Endothelial cell of umbilical vein (primary cell): ENCODE data around the gene CLCN6. TPM values are rescaled to one million over a fixed set of nuclear protein-coding genes. Genes with fewer than 3 reads are reported as not detected.

Experiments used
- BruUV-seq: library from RNA; stranded (reverse); fragments of 400-500 nt; replicated peaks from 2 replicates; lab custom pipeline; 2021; lab: Mats Ljungman, UMichigan
- CTCF ChIA-PET: fragments of 300-600, 350-600 bp; sonication (Branson Sonifier 250); formaldehyde crosslinking; loops from one replicate; lab custom pipeline; 2021; ENCODE audit warnings: antibody characterized with exemption, inconsistent platforms; lab: Charles Lee
- POLR2A ChIA-PET: fragments of 300-600, 350-600 bp; sonication (Branson Sonifier 250); formaldehyde crosslinking; loops from one replicate; lab custom pipeline; 2021; ENCODE audit warnings: antibody characterized with exemption, inconsistent platforms; lab: Charles Lee
- DNase-seq: peaks from one replicate; pipeline ENCODE4 v3.0.0-alpha.2; 2011; ENCODE audit warnings: low read depth, low spot score
- FAIRE-seq: peaks from 2 replicates; lab custom pipeline; 2011; peaks lifted over from hg19 to GRCh38; lab: Jason Lieb, UNC
- H2AFZ ChIP-seq: 2 replicates; pipeline ENCODE4 v1.6.0; 2012; ENCODE audit warnings: low read depth, low read length, control low read depth, inconsistent platforms
- H3K27ac ChIP-seq: 2 replicates; pipeline ENCODE4 v1.5.1; 2011; ENCODE audit warnings: low read depth, mild to moderate bottlenecking, control low read depth, low read length, moderate library complexity; ENCODE audit not compliant: insufficient read depth
- H3K27me3 ChIP-seq, 2 experiments: 2 replicates each; pipeline versions ENCODE4 v1.6.0 to v1.6.1; 2011; ENCODE audit warnings: low read length in 2 of 2, mixed read lengths in 1 of 2; ENCODE audit not compliant: control insufficient read depth in 2 of 2, insufficient read depth in 2 of 2
- H3K36me3 ChIP-seq, 2 experiments: 2 replicates in 1 of 2; 3 replicates in 1 of 2; pipeline ENCODE4 v1.5.1; 2011; ENCODE audit warnings: low read length in 2 of 2, mild to moderate bottlenecking in 1 of 2, moderate library complexity in 1 of 2; ENCODE audit not compliant: control insufficient read depth in 2 of 2, insufficient read depth in 2 of 2; ENCODE audit errors: extremely low read depth in 1 of 2
- H3K4me1 ChIP-seq: 3 replicates; pipeline ENCODE4 v1.5.1; 2011; ENCODE audit warnings: mild to moderate bottlenecking, low read length; ENCODE audit not compliant: control insufficient read depth, insufficient read depth; ENCODE audit errors: extremely low read depth
- H3K4me2 ChIP-seq: 2 replicates; pipeline ENCODE4 v1.6.1; 2011; ENCODE audit warnings: low read length, control low read depth, mixed read lengths; ENCODE audit not compliant: insufficient read depth
- H3K4me3 ChIP-seq, 3 experiments: fragments of 200-600 bp in 1 of 3; sonication (generic), shearing (Covaris generic) in 1 of 3; replicated peaks in 1 of 3; 2 replicates each; pipeline ENCODE4 v1.5.1; 2011 to 2016; ENCODE audit warnings: control low read depth in 3 of 3, low read length in 3 of 3, mild to moderate bottlenecking in 2 of 3, inconsistent platforms in 1 of 3, low read depth in 1 of 3, moderate library complexity in 1 of 3; ENCODE audit not compliant: insufficient read depth in 1 of 3
- H3K79me2 ChIP-seq: 2 replicates; pipeline ENCODE4 v1.6.0; 2012; ENCODE audit warnings: low read length, inconsistent platforms; ENCODE audit not compliant: control insufficient read depth, insufficient read depth
- H3K9ac ChIP-seq: replicated peaks from 2 replicates; pipeline ENCODE3; 2011; ENCODE audit warnings: low read length, control low read depth; ENCODE audit not compliant: insufficient read depth; ENCODE audit errors: extremely low read depth
- H3K9me1 ChIP-seq: replicated peaks from 3 replicates; pipeline ENCODE4 v1.6.0; 2011; ENCODE audit warnings: mild to moderate bottlenecking, low read length; ENCODE audit not compliant: control insufficient read depth, insufficient read depth; ENCODE audit errors: extremely low read depth
- H3K9me3 ChIP-seq: replicated peaks from 2 replicates; pipeline ENCODE4 v1.5.1; 2012; ENCODE audit warnings: low read length, inconsistent platforms; ENCODE audit not compliant: control insufficient read depth, insufficient read depth
- H4K20me1 ChIP-seq: replicated peaks from 2 replicates; pipeline ENCODE3; 2011; ENCODE audit warnings: mild to moderate bottlenecking, low read length; ENCODE audit not compliant: control insufficient read depth, insufficient read depth; ENCODE audit errors: extremely low read depth
- EZH2 ChIP-seq: IDR thresholded peaks from 2 replicates; pipeline ENCODE4 v1.6.1; 2012; ENCODE audit warnings: borderline replicate concordance, low read depth, mild to moderate bottlenecking, moderate library complexity, low read length, inconsistent platforms; ENCODE audit not compliant: severe bottlenecking
- FOS ChIP-seq: IDR thresholded peaks from 2 replicates; pipeline ENCODE4 v1.6.1; 2011; ENCODE audit warnings: mild to moderate bottlenecking, low read length, moderate library complexity, borderline replicate concordance; ENCODE audit not compliant: insufficient read depth
- GATA2 ChIP-seq: IDR thresholded peaks from 2 replicates; pipeline ENCODE4 v1.7.0; 2011; ENCODE audit warnings: low read depth, mild to moderate bottlenecking, moderate library complexity, mixed read lengths, low read length; ENCODE audit not compliant: insufficient read length, insufficient read depth
- JUN ChIP-seq: IDR thresholded peaks from 2 replicates; pipeline ENCODE4 v1.6.1; 2011; ENCODE audit warnings: borderline replicate concordance, low read depth; ENCODE audit not compliant: insufficient read length, insufficient read depth
- MYC ChIP-seq: IDR thresholded peaks from one replicate; pipeline ENCODE4 v1.6.1; 2011; ENCODE audit warnings: mild to moderate bottlenecking, low read depth, low read length
- POLR2A ChIP-seq: IDR thresholded peaks from 2 replicates; pipeline ENCODE4 v1.6.1; 2012; ENCODE audit warnings: low read depth, mild to moderate bottlenecking, control low read depth, low read length
- POLR2AphosphoS5 ChIP-seq: IDR thresholded peaks from 2 replicates; pipeline ENCODE4 v1.6.1; 2012; ENCODE audit warnings: low read depth, mild to moderate bottlenecking, control low read depth, low read length, moderate library complexity; ENCODE audit not compliant: insufficient read depth
- dilution Hi-C: fragments of 300-500 bp; cut with MboI; formaldehyde crosslinking; loops from one replicate; pipeline ENCODE4 v1.15.0; 2019; ENCODE audit warnings: low sequenced_read_pairs; ENCODE audit not compliant: extremely low pct_ligation_motif_present
- intact Hi-C: fragments of 100-400 bp; cut with micrococcal nuclease; formaldehyde crosslinking; loops from one replicate; pipeline ENCODE4 v1.10.0; 2022
- polyA plus RNA-seq, 4 experiments: library from polyadenylated mRNA; depleted of rRNA in 3 of 4; stranded (reverse) in 3 of 4; unstranded in 1 of 4; fragments of >200 nt; gene quantifications; 2 replicates each; pipeline versions ENCODE4 v1.2.1 to v1.2.3, GENCODE V29; 2011 to 2012; ENCODE audit warnings: missing spikeins in 1 of 4
- total RNA-seq: library from RNA; stranded (reverse); gene quantifications from 2 replicates; pipeline ENCODE4 v1.2.3, GENCODE V29; 2021
- TF ChIP-seq, protein P1 (sequence below): IDR thresholded peaks from 2 replicates; pipeline ENCODE4 v1.6.1; 2011; ENCODE audit not compliant: insufficient read depth, insufficient read length
- TF ChIP-seq, protein P2 (sequence below), 2 donors: IDR thresholded peaks; 1 replicate in 1 of 2; 2 replicates in 1 of 2; pipeline ENCODE4 v1.5.1; 2011; ENCODE audit warnings: low read length in 2 of 2, mild to moderate bottlenecking in 2 of 2, moderate library complexity in 2 of 2, control low read depth in 1 of 2, inconsistent platforms in 1 of 2, low read depth in 1 of 2; ENCODE audit not compliant: insufficient read depth in 1 of 2; ENCODE audit errors: extremely low read depth in 1 of 2

CLCN6 gene
- total and polyA plus RNA-seq, 2 donors (not counting 3 experiments of a cell fraction or from before 2014, with no cell fraction given) = 20.4 to 41.2 TPM

DNA sequence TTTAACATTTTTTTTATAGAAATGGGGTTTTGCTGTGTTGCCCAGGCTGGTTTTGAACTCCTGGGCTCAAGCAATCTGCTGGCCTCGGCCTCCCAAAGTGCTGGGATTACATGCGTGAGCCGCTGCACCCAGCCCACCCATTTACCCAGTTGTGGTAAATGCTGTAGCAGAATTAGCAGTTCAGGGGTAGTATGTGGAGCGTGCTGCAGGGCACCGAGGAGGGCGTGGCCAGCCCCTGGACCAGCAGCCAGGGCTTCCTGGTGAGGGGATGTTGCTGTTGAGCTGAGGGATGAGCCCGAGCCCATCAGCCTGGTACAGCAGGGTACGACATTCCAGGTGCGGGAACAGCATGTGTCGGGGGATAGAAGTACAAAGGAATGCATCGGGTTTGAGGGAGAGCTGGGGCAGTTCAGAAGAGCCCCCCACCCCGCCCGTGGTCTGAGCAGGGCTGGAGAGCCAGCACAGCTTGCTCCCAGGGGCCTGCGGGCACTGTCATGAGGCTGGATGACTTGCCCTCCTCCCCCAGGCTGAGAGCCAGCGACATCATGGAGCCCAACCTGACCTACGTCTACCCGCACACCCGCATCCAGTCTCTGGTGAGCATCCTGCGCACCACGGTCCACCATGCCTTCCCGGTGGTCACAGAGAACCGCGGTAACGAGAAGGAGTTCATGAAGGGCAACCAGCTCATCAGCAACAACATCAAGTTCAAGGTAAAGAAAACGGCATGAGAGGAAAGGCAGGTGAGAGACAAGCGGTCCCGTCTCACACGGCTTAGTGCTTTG, 29.6 kb downstream of the CLCN6 start:
- Histone ChIP-seq H3K9me3 (no peaks in the 10 kb centered on the region), H3K27ac (no peak overlapping the region), H4K20me1 (no peaks in the 10 kb centered on the region), H3K27me3 (no peaks in the 10 kb centered on the region), H3K36me3 (peaks cover 14 to 64% of the 10 kb centered on the region in 2 experiments), H2AFZ (no peak overlapping the region), H3K4me2 (no peak overlapping the region), H3K4me1 (no peaks in the 10 kb centered on the region), H3K79me2 (no peaks in the 10 kb centered on the region), H3K4me3 (no peak overlapping the region), H3K9ac (no peak overlapping the region), H3K9me1 (no peaks in the 10 kb centered on the region)
- intact Hi-C loops (no loop called here), dilution Hi-C loops (no loop called here)
- TF ChIP-seq, protein P1, sequence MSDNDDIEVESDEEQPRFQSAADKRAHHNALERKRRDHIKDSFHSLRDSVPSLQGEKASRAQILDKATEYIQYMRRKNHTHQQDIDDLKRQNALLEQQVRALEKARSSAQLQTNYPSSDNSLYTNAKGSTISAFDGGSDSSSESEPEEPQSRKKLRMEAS = no peak
- TF ChIP-seq EZH2 (no peak), POLR2AphosphoS5 (no peak), FOS (no peak), GATA2 (no peak), POLR2A (no peak), JUN (no peak), MYC (no peak)
- TF ChIP-seq, protein P2, sequence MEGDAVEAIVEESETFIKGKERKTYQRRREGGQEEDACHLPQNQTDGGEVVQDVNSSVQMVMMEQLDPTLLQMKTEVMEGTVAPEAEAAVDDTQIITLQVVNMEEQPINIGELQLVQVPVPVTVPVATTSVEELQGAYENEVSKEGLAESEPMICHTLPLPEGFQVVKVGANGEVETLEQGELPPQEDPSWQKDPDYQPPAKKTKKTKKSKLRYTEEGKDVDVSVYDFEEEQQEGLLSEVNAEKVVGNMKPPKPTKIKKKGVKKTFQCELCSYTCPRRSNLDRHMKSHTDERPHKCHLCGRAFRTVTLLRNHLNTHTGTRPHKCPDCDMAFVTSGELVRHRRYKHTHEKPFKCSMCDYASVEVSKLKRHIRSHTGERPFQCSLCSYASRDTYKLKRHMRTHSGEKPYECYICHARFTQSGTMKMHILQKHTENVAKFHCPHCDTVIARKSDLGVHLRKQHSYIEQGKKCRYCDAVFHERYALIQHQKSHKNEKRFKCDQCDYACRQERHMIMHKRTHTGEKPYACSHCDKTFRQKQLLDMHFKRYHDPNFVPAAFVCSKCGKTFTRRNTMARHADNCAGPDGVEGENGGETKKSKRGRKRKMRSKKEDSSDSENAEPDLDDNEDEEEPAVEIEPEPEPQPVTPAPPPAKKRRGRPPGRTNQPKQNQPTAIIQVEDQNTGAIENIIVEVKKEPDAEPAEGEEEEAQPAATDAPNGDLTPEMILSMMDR (IDR thresholded peaks at IDR 0.05; ENCODE audit: extremely low read depth in 1 of 2, insufficient read depth in 1 of 2, low read depth in 1 of 2, low read length in 2 of 2) = no peak
- POLR2A ChIA-PET = interaction anchor here (2.0 kb wide), 1 partner anchor 73 kb away, joined by 6 read pairs; no protein-coding TSS in a partner anchor
- FAIRE-seq (no peak), DNase-seq (no peak)
- CTCF ChIA-PET = interaction anchor here (1.3 kb wide), 1 partner anchor 138 kb away, joined by 4 read pairs; no protein-coding TSS in a partner anchor
- no TSS peak for BruUV-seq
